ENCODE data around the gene FAM20C. TPM values are rescaled to one million over a fixed set of nuclear protein-coding genes. Genes with fewer than 3 reads are reported as not detected.

The FAM20C gene
- total and polyA plus RNA-seq, 2 of the 8 experiments (the other 6 are each of a cell fraction or from before 2014, with no cell fraction given), result 9.5 to 34.8 TPM

GRCh38 chr7:298375-298702, 106.0 kb downstream of the FAM20C start (continued):
- TF ChIP-seq SAP30 (IDR thresholded peaks at IDR 0.05; ENCODE audit: insufficient read depth, insufficient replicate concordance, low read length) (no peak), CREB1 (IDR thresholded peaks at IDR 0.05) (no peak), BRCA1 (IDR thresholded peaks at IDR 0.05; ENCODE audit: low read depth, low read length) (no peak), BACH1 (IDR thresholded peaks at IDR 0.05; ENCODE audit: low read length) (no peak), GABPA (IDR thresholded peaks at IDR 0.05; ENCODE audit: borderline replicate concordance, insufficient read depth, low read length) (no peak), CHD7 (IDR thresholded peaks at IDR 0.05; ENCODE audit: insufficient replicate concordance, low read length) (no peak)
